Measurements from ENCODE around the gene DMRT3.

DNA sequence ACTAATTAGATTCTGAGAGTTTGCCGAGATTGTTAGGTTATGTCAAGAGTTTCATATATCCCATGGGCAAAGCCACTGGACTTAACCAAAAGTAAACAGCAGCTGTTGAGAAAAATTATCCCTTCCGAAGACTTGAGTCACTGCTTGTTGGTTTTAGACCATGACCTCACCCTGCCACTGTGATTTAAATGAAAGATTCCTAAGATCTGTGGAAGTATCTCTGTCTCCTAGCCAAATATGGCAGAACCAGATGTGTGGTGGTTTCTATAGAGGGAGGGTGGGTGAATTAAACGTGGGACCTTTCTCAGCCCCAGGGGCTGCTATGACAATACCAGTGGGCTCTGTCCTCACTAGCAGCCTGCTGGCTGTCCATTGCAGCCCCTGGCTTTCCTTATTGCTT lies 19.3 kb downstream of the DMRT3 start:
- TF ChIP-seq GABPA (IDR thresholded peaks at IDR 0.05 in 1 of 2, conservative IDR thresholded peaks at IDR 0.05 in 1 of 2) (no peak), RAD21 (IDR thresholded peaks at IDR 0.05) (no peak), YY1 (IDR thresholded peaks at IDR 0.05) (no peak), EGR1 (IDR thresholded peaks at IDR 0.05; ENCODE audit: low read depth in 2 of 2) (no peak), SP1 (IDR thresholded peaks at IDR 0.05) (no peak), MAX (IDR thresholded peaks at IDR 0.05) (no peak)
- TF ChIP-seq, protein P1, sequence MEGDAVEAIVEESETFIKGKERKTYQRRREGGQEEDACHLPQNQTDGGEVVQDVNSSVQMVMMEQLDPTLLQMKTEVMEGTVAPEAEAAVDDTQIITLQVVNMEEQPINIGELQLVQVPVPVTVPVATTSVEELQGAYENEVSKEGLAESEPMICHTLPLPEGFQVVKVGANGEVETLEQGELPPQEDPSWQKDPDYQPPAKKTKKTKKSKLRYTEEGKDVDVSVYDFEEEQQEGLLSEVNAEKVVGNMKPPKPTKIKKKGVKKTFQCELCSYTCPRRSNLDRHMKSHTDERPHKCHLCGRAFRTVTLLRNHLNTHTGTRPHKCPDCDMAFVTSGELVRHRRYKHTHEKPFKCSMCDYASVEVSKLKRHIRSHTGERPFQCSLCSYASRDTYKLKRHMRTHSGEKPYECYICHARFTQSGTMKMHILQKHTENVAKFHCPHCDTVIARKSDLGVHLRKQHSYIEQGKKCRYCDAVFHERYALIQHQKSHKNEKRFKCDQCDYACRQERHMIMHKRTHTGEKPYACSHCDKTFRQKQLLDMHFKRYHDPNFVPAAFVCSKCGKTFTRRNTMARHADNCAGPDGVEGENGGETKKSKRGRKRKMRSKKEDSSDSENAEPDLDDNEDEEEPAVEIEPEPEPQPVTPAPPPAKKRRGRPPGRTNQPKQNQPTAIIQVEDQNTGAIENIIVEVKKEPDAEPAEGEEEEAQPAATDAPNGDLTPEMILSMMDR (IDR thresholded peaks at IDR 0.05; ENCODE audit: low read depth, low read length, missing input control): no peak
- TF ChIP-seq, protein P2, sequence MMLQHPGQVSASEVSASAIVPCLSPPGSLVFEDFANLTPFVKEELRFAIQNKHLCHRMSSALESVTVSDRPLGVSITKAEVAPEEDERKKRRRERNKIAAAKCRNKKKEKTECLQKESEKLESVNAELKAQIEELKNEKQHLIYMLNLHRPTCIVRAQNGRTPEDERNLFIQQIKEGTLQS (IDR thresholded peaks at IDR 0.05): no peak
- TF ChIP-seq, protein P3, sequence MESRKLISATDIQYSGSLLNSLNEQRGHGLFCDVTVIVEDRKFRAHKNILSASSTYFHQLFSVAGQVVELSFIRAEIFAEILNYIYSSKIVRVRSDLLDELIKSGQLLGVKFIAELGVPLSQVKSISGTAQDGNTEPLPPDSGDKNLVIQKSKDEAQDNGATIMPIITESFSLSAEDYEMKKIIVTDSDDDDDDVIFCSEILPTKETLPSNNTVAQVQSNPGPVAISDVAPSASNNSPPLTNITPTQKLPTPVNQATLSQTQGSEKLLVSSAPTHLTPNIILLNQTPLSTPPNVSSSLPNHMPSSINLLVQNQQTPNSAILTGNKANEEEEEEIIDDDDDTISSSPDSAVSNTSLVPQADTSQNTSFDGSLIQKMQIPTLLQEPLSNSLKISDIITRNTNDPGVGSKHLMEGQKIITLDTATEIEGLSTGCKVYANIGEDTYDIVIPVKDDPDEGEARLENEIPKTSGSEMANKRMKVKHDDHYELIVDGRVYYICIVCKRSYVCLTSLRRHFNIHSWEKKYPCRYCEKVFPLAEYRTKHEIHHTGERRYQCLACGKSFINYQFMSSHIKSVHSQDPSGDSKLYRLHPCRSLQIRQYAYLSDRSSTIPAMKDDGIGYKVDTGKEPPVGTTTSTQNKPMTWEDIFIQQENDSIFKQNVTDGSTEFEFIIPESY (IDR thresholded peaks at IDR 0.05): no peak
